A673 (cell line): ENCODE results near the gene CCDC12.

Experiments used
- EZH2 ChIP-seq: fragments of 200-600 bp; sonication (generic); IDR thresholded peaks from 2 replicates; pipeline ENCODE4 v1.6.1; 2017; ENCODE audit warnings: borderline replicate concordance, low read depth, mild to moderate bottlenecking, mixed read lengths, antibody characterized with exemption, low read length; ENCODE audit not compliant: poor library complexity, severe bottlenecking
- TF ChIP-seq, protein P1 (sequence below): fragments of 300-800, 200-600 bp; sonication (generic); conservative IDR thresholded peaks from 2 replicates; pipeline ENCODE4 v1.5.1; 2017; ENCODE audit warnings: low read depth, mild to moderate bottlenecking, antibody characterized with exemption, low read length, moderate library complexity, mixed read lengths

DNA sequence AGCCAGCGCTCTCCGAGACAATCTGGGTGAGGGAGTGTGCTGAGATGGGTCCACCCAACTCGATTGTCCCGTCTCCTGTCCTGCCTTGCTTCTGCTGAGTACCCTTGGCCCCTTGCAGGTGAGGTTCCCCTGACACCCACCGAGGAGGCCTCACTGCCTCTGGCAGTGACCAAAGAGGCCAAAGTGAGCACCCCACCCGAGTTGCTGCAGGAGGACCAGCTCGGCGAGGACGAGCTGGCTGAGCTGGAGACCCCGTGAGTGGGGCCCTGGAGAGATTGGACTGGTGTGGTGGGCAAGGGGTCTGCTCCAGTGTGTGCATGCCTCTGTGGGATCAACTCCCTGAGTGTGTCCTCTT lies 26.5 kb upstream of the CCDC12 start:
- TF ChIP-seq, protein P1, sequence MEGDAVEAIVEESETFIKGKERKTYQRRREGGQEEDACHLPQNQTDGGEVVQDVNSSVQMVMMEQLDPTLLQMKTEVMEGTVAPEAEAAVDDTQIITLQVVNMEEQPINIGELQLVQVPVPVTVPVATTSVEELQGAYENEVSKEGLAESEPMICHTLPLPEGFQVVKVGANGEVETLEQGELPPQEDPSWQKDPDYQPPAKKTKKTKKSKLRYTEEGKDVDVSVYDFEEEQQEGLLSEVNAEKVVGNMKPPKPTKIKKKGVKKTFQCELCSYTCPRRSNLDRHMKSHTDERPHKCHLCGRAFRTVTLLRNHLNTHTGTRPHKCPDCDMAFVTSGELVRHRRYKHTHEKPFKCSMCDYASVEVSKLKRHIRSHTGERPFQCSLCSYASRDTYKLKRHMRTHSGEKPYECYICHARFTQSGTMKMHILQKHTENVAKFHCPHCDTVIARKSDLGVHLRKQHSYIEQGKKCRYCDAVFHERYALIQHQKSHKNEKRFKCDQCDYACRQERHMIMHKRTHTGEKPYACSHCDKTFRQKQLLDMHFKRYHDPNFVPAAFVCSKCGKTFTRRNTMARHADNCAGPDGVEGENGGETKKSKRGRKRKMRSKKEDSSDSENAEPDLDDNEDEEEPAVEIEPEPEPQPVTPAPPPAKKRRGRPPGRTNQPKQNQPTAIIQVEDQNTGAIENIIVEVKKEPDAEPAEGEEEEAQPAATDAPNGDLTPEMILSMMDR: no peak
- no peak for TF ChIP-seq EZH2
